A549 (cell line): ENCODE data around the gene ATG4B. TPM values are rescaled to one million over a fixed set of nuclear protein-coding genes. Genes with fewer than 3 reads are reported as not detected.

Experiments used
- ATAC-seq, 2 experiments: fragments of 200-7000 bp in 1 of 2; fragments of >200 bp in 1 of 2; cut with Nextera tagmentation in 1 of 2; cut with Tn5 transposase in 1 of 2; 3 replicates each; pipeline versions ENCODE4 v1.8.0 to v1.9.1; 2018 to 2020; ENCODE audit warnings: mild to moderate bottlenecking in 1 of 2, moderate library complexity in 1 of 2
- CTCF ChIA-PET: fragments of 300-600 bp; sonication (Branson Sonifier 250); formaldehyde crosslinking; extraction: SDS; loops from one replicate; lab custom pipeline; 2021; ENCODE audit warnings: antibody characterized with exemption, inconsistent platforms; lab: Yijun Ruan, JAX
- POLR2A ChIA-PET: fragments of 350-600 bp; formaldehyde crosslinking; extraction: SDS; loops from one replicate; lab custom pipeline; 2021; ENCODE audit warnings: antibody characterized with exemption, inconsistent platforms; lab: Yijun Ruan, JAX
- DNase-seq, 2 experiments: peaks; one replicate each; pipeline versions ENCODE4 v3.0.0 to v3.0.0-alpha.2; 2011 to 2016; ENCODE audit warnings: low read depth in 1 of 2, low spot score in 1 of 2
- FAIRE-seq: peaks from 2 replicates; lab custom pipeline; 2011; peaks lifted over from hg19 to GRCh38; lab: Jason Lieb, UNC
- H3K27ac ChIP-seq, 2 experiments: fragments of >200 bp; sonication (Bioruptor Twin); formaldehyde crosslinking; 3 replicates each; pipeline ENCODE4 v1.5.1; 2016 to 2017
- H3K4me1 ChIP-seq: fragments of >200 bp; sonication (Bioruptor Twin); formaldehyde crosslinking; 3 replicates; pipeline ENCODE4 v1.6.1; 2016
- H3K4me2 ChIP-seq: fragments of >200 bp; sonication (Bioruptor Twin); formaldehyde crosslinking; 3 replicates; pipeline ENCODE4 v1.6.1; 2016
- H3K4me3 ChIP-seq: fragments of >200 bp; sonication (Bioruptor Twin); formaldehyde crosslinking; 3 replicates; pipeline ENCODE4 v1.5.1; 2016
- H3K9me3 ChIP-seq: fragments of >200 bp; sonication (Bioruptor Twin); formaldehyde crosslinking; 3 replicates; pipeline ENCODE4 v1.6.1; 2016
- BCL3 ChIP-seq: fragments of >200 bp; sonication (Bioruptor Twin); formaldehyde crosslinking; IDR thresholded peaks from 3 replicates; pipeline ENCODE4 v1.6.1; 2016
- BHLHE40 ChIP-seq: IDR thresholded peaks from 2 replicates; pipeline ENCODE4 v1.6.1; 2012; ENCODE audit warnings: low read depth, low read length, inconsistent platforms
- CEBPB ChIP-seq, 2 experiments: fragments of >200 bp in 1 of 2; sonication (Bioruptor Twin) in 1 of 2; formaldehyde crosslinking in 1 of 2; IDR thresholded peaks; 2 replicates each; pipeline ENCODE4 v1.6.1; 2012 to 2016
- E2F6 ChIP-seq: IDR thresholded peaks from 2 replicates; pipeline ENCODE4 v1.6.1; 2012; ENCODE audit warnings: low read depth, borderline replicate concordance
- EHMT2 ChIP-seq: fragments of 200-600 bp; sonication (generic); IDR thresholded peaks from 2 replicates; pipeline ENCODE4 v1.6.1; 2016; ENCODE audit warnings: antibody characterized with exemption, low read depth, mild to moderate bottlenecking, moderate library complexity
- EP300 ChIP-seq, 2 experiments: fragments of >200 bp; sonication (Bioruptor Twin); formaldehyde crosslinking; IDR thresholded peaks; 2 replicates in 1 of 2; 3 replicates in 1 of 2; pipeline ENCODE4 v1.6.1; 2016 to 2017
- FOSB ChIP-seq: fragments of 250-450 bp; sonication (Bioruptor Pico); IDR thresholded peaks from 2 replicates; pipeline ENCODE4 v1.5.0; 2020; ENCODE audit warnings: mild to moderate bottlenecking, moderate library complexity
- GATA3 ChIP-seq: IDR thresholded peaks from 2 replicates; pipeline ENCODE4 v1.6.1; 2012; ENCODE audit warnings: borderline replicate concordance
- HDAC2 ChIP-seq: fragments of 200-600 bp; sonication (generic); IDR thresholded peaks from 2 replicates; pipeline ENCODE4 v1.6.1; 2016
- HES2 ChIP-seq: fragments of >200 bp; sonication (Bioruptor Twin); formaldehyde crosslinking; IDR thresholded peaks from 2 replicates; pipeline ENCODE4 v1.6.1; 2016
- HOXB13 ChIP-seq: fragments of 250-450 bp; sonication (Bioruptor Pico); IDR thresholded peaks from 2 replicates; pipeline ENCODE4 v1.5.0; 2020; ENCODE audit warnings: low read depth, mild to moderate bottlenecking, moderate library complexity
- HOXB5 ChIP-seq: fragments of 250-450 bp; sonication (Bioruptor Pico); IDR thresholded peaks from 2 replicates; pipeline ENCODE4 v1.5.0; 2020; ENCODE audit warnings: mild to moderate bottlenecking, moderate library complexity
- MAX ChIP-seq: IDR thresholded peaks from 2 replicates; pipeline ENCODE4 v1.6.1; 2012
- MAZ ChIP-seq: fragments of 150-350 bp; IDR thresholded peaks from 2 replicates; pipeline ENCODE4 v1.6.1; 2014; ENCODE audit warnings: antibody characterized with exemption, low read depth, low read length, borderline replicate concordance
- MYC ChIP-seq: IDR thresholded peaks from 2 replicates; pipeline ENCODE4 v1.6.1; 2012; ENCODE audit warnings: mild to moderate bottlenecking, inconsistent platforms, low read length, improper control_type of control experiment, borderline replicate concordance
- NPAS2 ChIP-seq: fragments of 250-450 bp; sonication (Bioruptor Pico); IDR thresholded peaks from 2 replicates; pipeline ENCODE4 v1.8.0; 2022; ENCODE audit warnings: mild to moderate bottlenecking, moderate library complexity, borderline replicate concordance
- NR3C1 ChIP-seq: fragments of >200 bp; sonication (Bioruptor Twin); formaldehyde crosslinking; IDR thresholded peaks from 3 replicates; pipeline ENCODE4 v1.6.1; 2017
- PHF8 ChIP-seq: fragments of 200-600 bp; sonication (generic); IDR thresholded peaks from 2 replicates; pipeline ENCODE4 v1.6.1; 2016; ENCODE audit warnings: low read depth, mild to moderate bottlenecking, antibody characterized with exemption, moderate library complexity, borderline replicate concordance
- POLR2A ChIP-seq: IDR thresholded peaks from 2 replicates; pipeline ENCODE4 v1.6.1; 2012; ENCODE audit warnings: mild to moderate bottlenecking, low read length
- POLR2AphosphoS2 ChIP-seq: conservative IDR thresholded peaks from 2 replicates; pipeline ENCODE4 v1.6.1; 2012; ENCODE audit warnings: low read length, improper control_type of control experiment, inconsistent platforms
- RARB ChIP-seq: fragments of 250-450 bp; sonication (Bioruptor Pico); IDR thresholded peaks from 2 replicates; pipeline ENCODE4 v1.8.0; 2021; ENCODE audit warnings: mild to moderate bottlenecking, moderate library complexity
- SMC3 ChIP-seq: fragments of >200 bp; sonication (Bioruptor Twin); formaldehyde crosslinking; IDR thresholded peaks from 3 replicates; pipeline ENCODE4 v1.6.1; 2018; ENCODE audit warnings: inconsistent platforms
- TP53 ChIP-seq: fragments of 250-450 bp; sonication (Bioruptor Pico); IDR thresholded peaks from 2 replicates; pipeline ENCODE4 v1.5.0; 2021; ENCODE audit warnings: mild to moderate bottlenecking, moderate library complexity
- ZC3H11A ChIP-seq: fragments of 450-650 bp; IDR thresholded peaks from 2 replicates; pipeline ENCODE4 v1.6.1; 2014; ENCODE audit warnings: antibody characterized with exemption, mild to moderate bottlenecking
- ZSCAN20 ChIP-seq: fragments of 250-450 bp; sonication (Bioruptor Pico); IDR thresholded peaks from 2 replicates; pipeline ENCODE4 v1.8.0; 2022; ENCODE audit warnings: mild to moderate bottlenecking, moderate library complexity
- WGBS: methylation state at CpG from one replicate; pipeline ENCODE4 v1.1.6; 2017; ENCODE audit errors: missing lambda C conversion rate; 5-methylcytosine and 5-hydroxymethylcytosine counted together
- polyA plus RNA-seq, 4 experiments: library from polyadenylated mRNA; depleted of rRNA in 3 of 4; stranded (reverse); fragments of >200 nt; fragmentation: RNase III in 1 of 4; extraction: RNeasy Plus Mini Kit Qiagen cat#74134 plus additional on column Dnase treatment in 1 of 4; gene quantifications; 2 replicates in 3 of 4; 3 replicates in 1 of 4; pipeline ENCODE4 v1.2.3, GENCODE V29; 2011 to 2017

ATG4B gene
- polyA plus RNA-seq, 2 of the 4 experiments (the other 2 are of a cell fraction): 70.3 to 75.2 TPM

- 11% methylated on average over 6 of the region's 6 CpGs for WGBS
- FAIRE-seq: no peak
Measured at GRCh38 chr2:241635756-241636155, 1.7 kb upstream of the ATG4B start.

GRCh38 chr2:241636182-241637017, 1.1 kb upstream of the ATG4B start:
- H3K27ac ChIP-seq: peak overlapping the region; percentile 96 to 100
- H3K4me1 ChIP-seq: peaks cover 21% of the 10 kb centered on the region
- H3K4me3 ChIP-seq: peak overlapping the region; percentile 88
- no peaks in the 10 kb centered on the region for H3K9me3 ChIP-seq
- DNase-seq (peak; percentile 18 to 52), ATAC-seq (peak; percentile 66 to 67), FAIRE-seq (no peak)
- TF ChIP-seq BHLHE40: no peak
- TF ChIP-seq POLR2A: 0 out of 2 replicates have a peak, but pooled peaks have one; percentile 64
- TF ChIP-seq POLR2AphosphoS2: no peak
- TF ChIP-seq RARB (CRISPR knock-in tag): no peak
- 0 out of 2 replicates have a peak, but pooled peaks have one; percentile 22 for TF ChIP-seq E2F6
- peak; percentile 83 for TF ChIP-seq MAX
- no peak for TF ChIP-seq EP300 (IDR thresholded peaks at IDR 0.05)
- TF ChIP-seq HOXB13: no peak
- TF ChIP-seq MYC: peak; percentile 35; the same call in 1 of the 2 replicates
- TF ChIP-seq PHF8: peak; percentile 47
- TF ChIP-seq TP53: no peak
- no peak for TF ChIP-seq NPAS2 (CRISPR knock-in tag)
- TF ChIP-seq HDAC2: 0 out of 2 replicates have a peak, but pooled peaks have one; percentile 57
- ChIA-PET CTCF (interaction anchor here (0.6 kb wide), 1 partner anchor 723 kb away, joined by 3 read pairs; no protein-coding TSS in a partner anchor), POLR2A (interaction anchor here (1.0 kb wide), 1 partner anchor 78 kb away, joined by 3 read pairs; the partner anchor contains the start of gene BOK)
- WGBS: 3% methylated on average over 16 of the region's 97 CpGs
- H3K4me2 ChIP-seq: peak overlapping the region; percentile 92

More at GRCh38 chr2:241635756-241636155, 1.7 kb upstream of the ATG4B start:
- peak overlapping the region; percentile 96 to 100 for H3K27ac ChIP-seq
- DNase-seq (peak in 1 of 2 experiments; percentile 18), ATAC-seq (peak in 1 of 2 experiments; percentile 3; a peak in 2 of 6 replicates)
- H3K9me3 ChIP-seq: no peaks in the 10 kb centered on the region
- CTCF ChIA-PET: interaction anchor here (0.6 kb wide), 1 partner anchor 722 kb away, joined by 3 read pairs; no protein-coding TSS in a partner anchor
- POLR2A ChIA-PET: no interaction called here
- H3K4me3 ChIP-seq: peak overlapping the region; percentile 88
- TF ChIP-seq ZSCAN20 (CRISPR knock-in tag): no peak
- no peak for TF ChIP-seq CEBPB (IDR thresholded peaks at IDR 0.05)
- no peak for TF ChIP-seq FOSB (CRISPR knock-in tag)
- no peak for TF ChIP-seq EHMT2
- TF ChIP-seq POLR2A: no peak
- no peak for TF ChIP-seq ZC3H11A
- no peak for TF ChIP-seq BCL3
- no peak for TF ChIP-seq NR3C1
- TF ChIP-seq GATA3: no peak
- TF ChIP-seq HOXB13: no peak
- TF ChIP-seq HES2: no peak
- TF ChIP-seq HOXB5: no peak
- TF ChIP-seq MAX: no peak
- no peak for TF ChIP-seq MAZ
- TF ChIP-seq SMC3: no peak
- H3K4me2 ChIP-seq: peak overlapping the region; percentile 92
- peaks cover 21% of the 10 kb centered on the region for H3K4me1 ChIP-seq
